PC-3 (cell line): ENCODE data around the gene KDM2B.

Experiments used
- CTCF ChIP-seq: fragments of 300-600 bp; sonication (generic); conservative IDR thresholded peaks from 2 replicates; pipeline ENCODE4 v1.5.1; 2017; ENCODE audit warnings: antibody characterized with exemption, low read depth, mild to moderate bottlenecking, low read length
- EZH2 ChIP-seq: fragments of 300-600 bp; sonication (generic); IDR thresholded peaks from one replicate; pipeline ENCODE4 v1.6.1; 2017; ENCODE audit warnings: antibody characterized with exemption, mild to moderate bottlenecking, low read length; ENCODE audit not compliant: unreplicated experiment
- EZH2phosphoT487 ChIP-seq: fragments of 300-600 bp; sonication (generic); IDR thresholded peaks from 2 replicates; pipeline ENCODE4 v1.6.1; 2018; ENCODE audit warnings: mild to moderate bottlenecking, antibody characterized with exemption, low read length, borderline replicate concordance

- TF ChIP-seq CTCF: peak; percentile 60
- no peak for TF ChIP-seq EZH2
- no peak for TF ChIP-seq EZH2phosphoT487
These were observed 139.3 kb downstream of the KDM2B start for GRCh38 chr12:121441555-121441954.
